Measurements from ENCODE around the gene FGF2.
"Not testable (repeated sequence)": the region's sequence is repeated elsewhere in the genome, so short reads cannot be mapped to it uniquely, and the experiment has no call there.

FGF2 gene

DNA sequence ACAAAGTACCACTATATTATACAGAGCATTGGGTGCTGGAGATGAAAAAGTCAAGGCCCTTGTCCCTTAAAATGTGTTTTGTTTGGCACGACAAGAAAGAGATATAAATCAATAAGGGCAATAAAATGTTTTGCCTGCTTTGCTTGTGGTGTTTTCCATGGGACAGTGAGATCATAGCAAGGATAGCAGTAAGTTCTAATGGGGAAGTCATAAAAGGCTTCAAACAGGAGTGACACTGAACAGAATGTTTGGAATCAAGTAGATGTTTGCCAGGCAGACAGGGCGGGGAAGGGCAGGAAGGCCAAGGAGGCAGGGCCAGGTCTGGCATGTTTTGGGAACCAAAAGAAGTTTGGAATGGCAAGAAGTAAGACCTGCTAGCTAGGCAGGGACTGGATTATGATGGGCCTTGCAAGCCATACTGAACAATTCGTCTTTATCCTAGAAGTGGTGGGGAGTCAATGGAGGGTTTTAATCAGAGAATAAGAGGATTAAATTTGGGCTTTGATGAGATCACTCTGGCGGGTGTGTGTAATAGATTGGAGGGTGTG is 16.4 kb downstream of the FGF2 start:
- FAIRE-seq (no peak), DNase-seq (ENCODE audit: insufficient read length, low spot score) (no peak)

DNA sequence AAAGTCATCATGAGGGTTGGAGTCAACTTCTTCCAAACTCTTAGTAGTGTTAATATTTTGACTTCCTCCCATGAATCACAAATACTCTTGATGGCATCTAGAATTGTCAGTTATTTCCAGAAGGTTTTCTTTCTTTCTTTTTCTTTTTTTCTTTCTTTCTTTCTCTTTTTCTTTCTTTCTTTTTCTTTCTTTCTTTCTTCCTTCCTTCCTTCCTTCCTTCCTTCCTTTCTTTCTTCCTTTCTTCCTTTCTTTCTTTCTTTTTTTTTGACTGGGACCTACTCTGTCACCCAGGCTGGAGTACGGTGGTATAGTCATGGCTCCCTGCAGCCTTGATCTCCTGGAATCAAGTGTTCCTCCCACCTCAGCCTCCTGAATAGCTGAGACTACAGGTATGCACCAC is 17.8 kb downstream of the FGF2 start:
- FAIRE-seq; DNase-seq (ENCODE audit: insufficient read length, low spot score): not testable (repeated sequence)

GRCh38 chr4:122845066-122845465 is 18.4 kb downstream of the FGF2 start:
- DNase-seq (ENCODE audit: insufficient read length, low spot score) (no peak), FAIRE-seq (no peak)

- no peak for DNase-seq (ENCODE audit: insufficient read length, low spot score)
- FAIRE-seq, result peak; percentile 74
Measured at GRCh38 chr4:122845760-122846159, 19.1 kb downstream of the FGF2 start.

DNA sequence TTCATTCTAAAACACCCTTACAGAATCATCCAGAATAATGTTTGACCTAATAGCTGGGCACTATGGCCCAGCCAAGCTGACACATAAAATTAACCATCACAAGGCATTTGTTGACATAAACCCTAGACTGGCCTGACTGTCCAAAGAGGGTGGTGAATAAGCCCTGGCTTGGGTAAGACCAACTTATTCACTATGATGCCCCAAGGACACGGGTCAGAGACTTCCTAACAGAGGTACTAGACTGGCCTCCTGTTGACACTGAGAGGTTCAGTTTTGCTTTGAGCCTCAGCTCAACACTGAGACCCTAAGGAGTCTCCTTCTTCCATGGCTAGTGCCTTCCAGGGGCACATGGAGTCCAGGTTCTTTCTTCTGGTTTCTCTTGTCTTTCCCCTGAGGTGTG is 21.3 kb downstream of the FGF2 start:
- FAIRE-seq (no peak), DNase-seq (ENCODE audit: insufficient read length, low spot score) (no peak)

GRCh38 chr4:122849789-122850188 is 23.2 kb downstream of the FGF2 start:
- FAIRE-seq; DNase-seq (ENCODE audit: insufficient read length, low spot score): not testable (repeated sequence)

DNA sequence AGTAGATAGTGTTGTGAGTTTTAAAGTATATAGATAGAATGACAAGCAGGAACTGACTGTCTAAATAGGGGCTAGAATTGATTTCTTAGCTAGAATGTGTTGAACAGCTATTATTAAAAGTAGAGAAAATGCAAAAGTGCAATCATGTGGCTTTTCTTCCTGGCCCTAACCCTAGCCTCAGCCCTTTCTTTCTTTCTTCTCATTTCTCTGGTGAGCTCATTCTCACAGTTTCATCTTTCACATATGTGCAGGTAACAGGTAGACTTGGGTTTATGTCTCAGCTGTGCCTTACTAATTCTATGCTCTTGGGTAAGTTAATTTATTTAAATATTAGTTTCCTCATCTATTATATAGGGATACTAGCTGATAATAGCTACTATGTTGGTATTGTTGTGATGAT is 24.9 kb downstream of the FGF2 start:
- no peak for FAIRE-seq

GRCh38 chr4:122854447-122855352 is 28.1 kb downstream of the FGF2 start:
- DNase-seq (ENCODE audit: insufficient read length, low spot score) (no peak), FAIRE-seq (no peak)

More for the DNA sequence above, 24.9 kb downstream of the FGF2 start:
- DNase-seq (ENCODE audit: insufficient read length, low spot score), result no peak

GRCh38 chr4:122855353-122855890 is 28.8 kb downstream of the FGF2 start:
- DNase-seq (ENCODE audit: insufficient read length, low spot score) (no peak), FAIRE-seq (no peak)

GRCh38 chr4:122857160-122857559 is 30.5 kb downstream of the FGF2 start:
- no peak for FAIRE-seq
- DNase-seq (ENCODE audit: insufficient read length, low spot score), result no peak

- DNase-seq (ENCODE audit: insufficient read length, low spot score) (no peak), FAIRE-seq (no peak)
Measured at GRCh38 chr4:122858705-122859104, 32.1 kb downstream of the FGF2 start.

GRCh38 chr4:122861172-122861943 is 34.7 kb downstream of the FGF2 start:
- DNase-seq (ENCODE audit: insufficient read length, low spot score) (no peak), FAIRE-seq (no peak)

- FAIRE-seq (no peak), DNase-seq (ENCODE audit: insufficient read length, low spot score) (no peak)
Measured at GRCh38 chr4:122863639-122864038, 37.0 kb downstream of the FGF2 start.

- FAIRE-seq, result no peak
- DNase-seq (ENCODE audit: insufficient read length, low spot score), result no peak
Measured at GRCh38 chr4:122865425-122865824, 38.8 kb downstream of the FGF2 start.

DNA sequence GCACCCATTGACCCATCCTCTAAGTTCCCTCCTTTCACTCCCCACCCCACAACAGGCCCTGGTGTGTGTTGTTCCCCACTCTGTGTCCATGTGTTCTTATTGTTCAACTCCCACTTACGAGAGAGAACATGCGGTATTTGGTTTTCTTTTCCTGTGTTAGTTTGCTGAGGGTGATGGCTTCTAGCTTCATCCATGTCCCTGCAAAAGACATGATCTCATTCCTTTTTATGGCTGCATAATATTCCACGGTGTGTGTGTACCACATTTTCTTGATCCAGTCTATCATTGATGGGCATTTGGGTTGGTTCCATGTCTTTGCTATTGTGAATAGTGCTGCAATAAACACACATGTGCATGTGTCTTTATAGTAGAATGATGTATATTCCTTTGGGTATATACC is 41.6 kb downstream of the FGF2 start:
- not testable (repeated sequence) for FAIRE-seq; DNase-seq (ENCODE audit: insufficient read length, low spot score)

GRCh38 chr4:122873146-122873545 is 46.5 kb downstream of the FGF2 start:
- FAIRE-seq (peak; percentile 23), DNase-seq (ENCODE audit: insufficient read length, low spot score) (no peak)

DNA sequence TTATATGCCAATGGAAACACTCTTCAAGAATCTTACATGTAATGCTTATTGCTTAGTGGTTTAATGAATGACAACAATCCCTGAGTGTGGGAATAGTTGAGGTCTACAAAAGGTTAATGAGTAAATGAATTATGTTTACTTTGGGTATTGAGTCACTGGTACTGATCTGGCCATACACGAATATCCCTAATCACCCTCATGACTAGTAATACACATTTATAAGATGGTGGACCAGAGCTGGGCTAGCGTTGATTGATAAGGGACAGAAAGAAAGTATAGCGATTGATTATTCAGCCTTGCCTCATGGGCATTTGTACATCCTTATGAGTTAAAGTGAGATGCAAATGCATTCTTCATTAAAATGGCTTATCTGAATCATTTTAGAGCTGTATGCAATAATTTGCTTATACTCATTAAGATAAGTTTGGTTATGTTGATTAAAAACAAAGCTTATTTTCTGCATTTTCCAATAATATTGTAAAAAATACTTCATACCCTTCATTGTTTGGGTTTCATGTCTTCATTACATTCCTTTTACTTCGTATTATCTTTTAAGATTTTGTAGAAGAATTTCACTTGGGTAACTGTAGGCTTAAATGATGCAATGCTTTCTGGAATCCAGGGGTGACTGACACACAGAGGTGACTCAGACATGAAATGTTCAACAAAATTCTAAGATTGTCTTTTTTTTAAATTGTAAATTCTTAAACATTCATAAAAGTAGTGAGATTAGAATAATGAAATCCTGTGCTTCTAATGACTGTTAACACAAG is 47.4 kb downstream of the FGF2 start:
- DNase-seq (ENCODE audit: insufficient read length, low spot score) (no peak), FAIRE-seq (no peak)

GRCh38 chr4:122875949-122876348 is 49.3 kb downstream of the FGF2 start:
- DNase-seq (ENCODE audit: insufficient read length, low spot score) (no peak), FAIRE-seq (no peak)

- FAIRE-seq (no peak), DNase-seq (ENCODE audit: insufficient read length, low spot score) (no peak)
Measured at GRCh38 chr4:122876456-122876855, 49.8 kb downstream of the FGF2 start.

- no peak for DNase-seq (ENCODE audit: insufficient read length, low spot score)
- FAIRE-seq, result no peak
Measured at GRCh38 chr4:122879001-122879400, 52.4 kb downstream of the FGF2 start.

Data from GM19239 (cell line).